Fibroblast of skin of abdomen (primary cell): ENCODE data around the gene GLCE. TPM values are rescaled to one million over a fixed set of nuclear protein-coding genes. Genes with fewer than 3 reads are reported as not detected.

Source experiments
- DNase-seq: peaks from one replicate; pipeline ENCODE4 v3.0.0-alpha.2; 2013
- polyA plus RNA-seq, 2 experiments: library from polyadenylated mRNA; unstranded; fragments of 120-200 nt; gene quantifications; one replicate each; pipeline ENCODE4 v1.2.1, GENCODE V29; 2013; ENCODE audit not compliant: insufficient read length in 2 of 2

GLCE gene
- 21.0 TPM for polyA plus RNA-seq (2013, experiment 1 of 2; ENCODE audit: insufficient read length)
- polyA plus RNA-seq (2013, experiment 2 of 2; ENCODE audit: insufficient read length), result 20.3 TPM

GRCh38 chr15:69160141-69160993 is at the start of gene GLCE:
TSS of gene GLCE (plus strand) at chr15:69160635. CDS start at chr15:69255807, 95,172 bp downstream.
- peak; percentile 97 for DNase-seq

GRCh38 chr15:69114331-69114928 is 46.0 kb upstream of the GLCE start:
- no peak for DNase-seq

GRCh38 chr15:69115031-69115430 is 45.4 kb upstream of the GLCE start:
- DNase-seq, result no peak

GRCh38 chr15:69116391-69116790 is 44.0 kb upstream of the GLCE start:
- no peak for DNase-seq

- DNase-seq, result no peak
Measured at GRCh38 chr15:69117431-69117871, 43.0 kb upstream of the GLCE start.

GRCh38 chr15:69118089-69118488 is 42.3 kb upstream of the GLCE start:
- no peak for DNase-seq

GRCh38 chr15:69119001-69119400 is 41.4 kb upstream of the GLCE start:
- DNase-seq, result no peak

GRCh38 chr15:69119683-69120395 is 40.6 kb upstream of the GLCE start:
- no peak for DNase-seq

GRCh38 chr15:69120732-69121131 is 39.7 kb upstream of the GLCE start:
- no peak for DNase-seq

- no peak for DNase-seq
Measured at GRCh38 chr15:69121198-69121828, 39.1 kb upstream of the GLCE start.

GRCh38 chr15:69125236-69125635 is 35.2 kb upstream of the GLCE start:
- no peak for DNase-seq

GRCh38 chr15:69126054-69126469 is 34.4 kb upstream of the GLCE start:
- peak; percentile 23 for DNase-seq

GRCh38 chr15:69127306-69127705 is 33.1 kb upstream of the GLCE start:
- no peak for DNase-seq

GRCh38 chr15:69128667-69129311 is 31.6 kb upstream of the GLCE start:
- no peak for DNase-seq

GRCh38 chr15:69131362-69132220 is 28.8 kb upstream of the GLCE start:
- DNase-seq, result no peak

- DNase-seq, result no peak
Measured at GRCh38 chr15:69132430-69132829, 28.0 kb upstream of the GLCE start.

GRCh38 chr15:69132977-69133861 is 27.2 kb upstream of the GLCE start:
- DNase-seq, result no peak

- DNase-seq, result no peak
Measured at GRCh38 chr15:69133862-69134519, 26.4 kb upstream of the GLCE start.

- no peak for DNase-seq
Measured at GRCh38 chr15:69134791-69135190, 25.6 kb upstream of the GLCE start.

- DNase-seq, result no peak
Measured at GRCh38 chr15:69135499-69135898, 24.9 kb upstream of the GLCE start.
